HG02798 (cell line): Measurements from ENCODE around the gene POLR2J.
"Not testable (repeated sequence)": the region's sequence is repeated elsewhere in the genome, so short reads cannot be mapped to it uniquely, and the experiment has no call there.

ENCODE experiments used
- ATAC-seq: cut with Tn5 transposase; IDR thresholded peaks from one replicate; pipeline ENCODE4 v1.9.1; 2021; ENCODE audit warnings: mild to moderate bottlenecking; ENCODE audit not compliant: unreplicated experiment, poor library complexity

The POLR2J gene

GRCh38 chr7:102467581-102468477 is 10.9 kb downstream of the POLR2J start:
- ATAC-seq: no peak

- ATAC-seq: no peak
These were observed 12.6 kb downstream of the POLR2J start for GRCh38 chr7:102466097-102466496.

- ATAC-seq: peak; percentile 96
These were observed 14.0 kb downstream of the POLR2J start, which contains the start of the genes ALKBH4 and LRWD1 for GRCh38 chr7:102464577-102465280. TSS of gene ALKBH4 (minus strand) at chr7:102464863. CDS start at chr7:102464836, 27 bp downstream. TSS of gene LRWD1 (plus strand) at chr7:102464984. CDS start at chr7:102465081, 97 bp downstream.

GRCh38 chr7:102463841-102464576 is 14.7 kb downstream of the POLR2J start:
- no peak for ATAC-seq

GRCh38 chr7:102460467-102460866 is 18.3 kb downstream of the POLR2J start:
- ATAC-seq: no peak

GRCh38 chr7:102459221-102459844 is 19.4 kb downstream of the POLR2J start:
- no peak for ATAC-seq

- no peak for ATAC-seq
These were observed 21.3 kb downstream of the POLR2J start for GRCh38 chr7:102457352-102457924.

GRCh38 chr7:102456327-102456726 is 22.4 kb downstream of the POLR2J start:
- no peak for ATAC-seq

GRCh38 chr7:102455596-102455995 is 23.1 kb downstream of the POLR2J start:
- ATAC-seq: no peak

GRCh38 chr7:102454932-102455331 is 23.8 kb downstream of the POLR2J start:
- not testable (repeated sequence) for ATAC-seq

- ATAC-seq: no peak
These were observed 24.3 kb downstream of the POLR2J start for GRCh38 chr7:102454468-102454867.

GRCh38 chr7:102453319-102453718 is 25.4 kb downstream of the POLR2J start:
- no peak for ATAC-seq

- ATAC-seq: no peak
These were observed 26.3 kb downstream of the POLR2J start for GRCh38 chr7:102452451-102452850.

- ATAC-seq: no peak
These were observed 27.2 kb downstream of the POLR2J start for GRCh38 chr7:102451371-102452054.

GRCh38 chr7:102450242-102450641 is 28.5 kb downstream of the POLR2J start:
- peak; percentile 65 for ATAC-seq

- ATAC-seq: no peak
These were observed 29.6 kb downstream of the POLR2J start for GRCh38 chr7:102449136-102449535.

- no peak for ATAC-seq
These were observed 31.4 kb downstream of the POLR2J start for GRCh38 chr7:102447311-102447710.

GRCh38 chr7:102446387-102447156 is 32.1 kb downstream of the POLR2J start:
- ATAC-seq: no peak
